Measurements from ENCODE around the gene TSPAN9. TPM values are rescaled to one million over a fixed set of nuclear protein-coding genes. Genes with fewer than 3 reads are reported as not detected.
A peak's percentile ranks its signal among the peaks of the same experiment; 100 is the strongest.

TSPAN9 gene
- total RNA-seq, 2 donors from 2014 or later, result 39.5 to 50.2 TPM

GRCh38 chr12:3218228-3219171, 141.3 kb downstream of the TSPAN9 start:
- peaks cover 21 to 46% of the 10 kb centered on the region in 2 donors for H3K4me1 ChIP-seq (ENCODE audit: control insufficient read depth in 1 of 2, low read depth in 2 of 2)
- no peaks in the 10 kb centered on the region for H3K9me3 ChIP-seq
- TF ChIP-seq, protein P1, sequence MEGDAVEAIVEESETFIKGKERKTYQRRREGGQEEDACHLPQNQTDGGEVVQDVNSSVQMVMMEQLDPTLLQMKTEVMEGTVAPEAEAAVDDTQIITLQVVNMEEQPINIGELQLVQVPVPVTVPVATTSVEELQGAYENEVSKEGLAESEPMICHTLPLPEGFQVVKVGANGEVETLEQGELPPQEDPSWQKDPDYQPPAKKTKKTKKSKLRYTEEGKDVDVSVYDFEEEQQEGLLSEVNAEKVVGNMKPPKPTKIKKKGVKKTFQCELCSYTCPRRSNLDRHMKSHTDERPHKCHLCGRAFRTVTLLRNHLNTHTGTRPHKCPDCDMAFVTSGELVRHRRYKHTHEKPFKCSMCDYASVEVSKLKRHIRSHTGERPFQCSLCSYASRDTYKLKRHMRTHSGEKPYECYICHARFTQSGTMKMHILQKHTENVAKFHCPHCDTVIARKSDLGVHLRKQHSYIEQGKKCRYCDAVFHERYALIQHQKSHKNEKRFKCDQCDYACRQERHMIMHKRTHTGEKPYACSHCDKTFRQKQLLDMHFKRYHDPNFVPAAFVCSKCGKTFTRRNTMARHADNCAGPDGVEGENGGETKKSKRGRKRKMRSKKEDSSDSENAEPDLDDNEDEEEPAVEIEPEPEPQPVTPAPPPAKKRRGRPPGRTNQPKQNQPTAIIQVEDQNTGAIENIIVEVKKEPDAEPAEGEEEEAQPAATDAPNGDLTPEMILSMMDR (IDR thresholded peaks at IDR 0.05), result no peak
- no peaks in the 10 kb centered on the region for H3K27me3 ChIP-seq (replicated peaks; ENCODE audit: insufficient read depth)
- no peaks in the 10 kb centered on the region for H3K36me3 ChIP-seq
- peak; percentile 74 for ATAC-seq (ENCODE audit: insufficient number of reproducible peaks, low FRiP score, low read depth)
- H3K4me3 ChIP-seq, result no peak overlapping the region
- peak; percentile 80 for DNase-seq (ENCODE audit: low spot score)
- H3K27ac ChIP-seq, result peak overlapping the region; percentile 96

GRCh38 chr12:3219233-3219632, 142.1 kb downstream of the TSPAN9 start:
- DNase-seq (ENCODE audit: low spot score) (no peak), ATAC-seq (ENCODE audit: insufficient number of reproducible peaks, low FRiP score, low read depth) (no peak)
- Histone ChIP-seq H3K4me3 (no peak overlapping the region), H3K27me3 (replicated peaks; ENCODE audit: insufficient read depth) (no peaks in the 10 kb centered on the region), H3K9me3 (no peaks in the 10 kb centered on the region), H3K36me3 (no peaks in the 10 kb centered on the region), H3K27ac (peak overlapping the region; percentile 96), H3K4me1 (ENCODE audit: control insufficient read depth in 1 of 2, low read depth in 2 of 2) (peaks cover 21 to 46% of the 10 kb centered on the region in 2 donors)
- TF ChIP-seq, protein P1 (IDR thresholded peaks at IDR 0.05), result no peak

GRCh38 chr12:3220382-3221321, 143.5 kb downstream of the TSPAN9 start:
- Histone ChIP-seq H3K9me3 (no peaks in the 10 kb centered on the region), H3K27me3 (replicated peaks; ENCODE audit: insufficient read depth) (no peaks in the 10 kb centered on the region), H3K4me3 (no peak overlapping the region), H3K4me1 (ENCODE audit: control insufficient read depth in 1 of 2, low read depth in 2 of 2) (peaks cover 21 to 46% of the 10 kb centered on the region in 2 donors), H3K27ac (peak overlapping the region; percentile 14 to 96), H3K36me3 (no peaks in the 10 kb centered on the region)
- ATAC-seq (ENCODE audit: insufficient number of reproducible peaks, low FRiP score, low read depth) (no peak), DNase-seq (ENCODE audit: low spot score) (no peak)
- TF ChIP-seq, protein P1 (IDR thresholded peaks at IDR 0.05), result no peak

GRCh38 chr12:3222306-3222705, 145.1 kb downstream of the TSPAN9 start:
- no peak overlapping the region for H3K27ac ChIP-seq
- TF ChIP-seq, protein P1 (IDR thresholded peaks at IDR 0.05), result no peak
- DNase-seq (ENCODE audit: low spot score), result no peak
- no peaks in the 10 kb centered on the region for H3K36me3 ChIP-seq
- H3K27me3 ChIP-seq (replicated peaks; ENCODE audit: insufficient read depth), result no peaks in the 10 kb centered on the region
- peaks cover 12 to 34% of the 10 kb centered on the region in 2 donors for H3K4me1 ChIP-seq (ENCODE audit: control insufficient read depth in 1 of 2, low read depth in 2 of 2)
- no peak for ATAC-seq (ENCODE audit: insufficient number of reproducible peaks, low FRiP score, low read depth)
- H3K9me3 ChIP-seq, result no peaks in the 10 kb centered on the region
- H3K4me3 ChIP-seq, result no peak overlapping the region

GRCh38 chr12:3222979-3223378, 145.8 kb downstream of the TSPAN9 start:
- TF ChIP-seq, protein P1 (IDR thresholded peaks at IDR 0.05), result no peak
- H3K27me3 ChIP-seq (replicated peaks; ENCODE audit: insufficient read depth), result no peaks in the 10 kb centered on the region
- H3K9me3 ChIP-seq, result no peaks in the 10 kb centered on the region
- H3K27ac ChIP-seq, result no peak overlapping the region
- ATAC-seq (ENCODE audit: insufficient number of reproducible peaks, low FRiP score, low read depth) (no peak), DNase-seq (ENCODE audit: low spot score) (no peak)
- no peak overlapping the region for H3K4me3 ChIP-seq
- peaks cover 9 to 27% of the 10 kb centered on the region in 2 donors for H3K4me1 ChIP-seq (ENCODE audit: control insufficient read depth in 1 of 2, low read depth in 2 of 2)
- H3K36me3 ChIP-seq, result no peaks in the 10 kb centered on the region

Measured in thoracic aorta (tissue), 2 donors.